GM10266 (cell line): ENCODE results near the gene ZMAT3.

ENCODE experiments used
- DNase-seq: peaks from one replicate; pipeline ENCODE4 v3.0.0; 2012; ENCODE audit errors: extremely low spot score
- CTCF ChIP-seq: IDR thresholded peaks from 2 replicates; pipeline ENCODE4 v1.5.1; 2012; ENCODE audit warnings: mild to moderate bottlenecking, low read depth; ENCODE audit not compliant: control insufficient read depth, insufficient read depth; ENCODE audit errors: missing control alignments

Gene ZMAT3

DNA sequence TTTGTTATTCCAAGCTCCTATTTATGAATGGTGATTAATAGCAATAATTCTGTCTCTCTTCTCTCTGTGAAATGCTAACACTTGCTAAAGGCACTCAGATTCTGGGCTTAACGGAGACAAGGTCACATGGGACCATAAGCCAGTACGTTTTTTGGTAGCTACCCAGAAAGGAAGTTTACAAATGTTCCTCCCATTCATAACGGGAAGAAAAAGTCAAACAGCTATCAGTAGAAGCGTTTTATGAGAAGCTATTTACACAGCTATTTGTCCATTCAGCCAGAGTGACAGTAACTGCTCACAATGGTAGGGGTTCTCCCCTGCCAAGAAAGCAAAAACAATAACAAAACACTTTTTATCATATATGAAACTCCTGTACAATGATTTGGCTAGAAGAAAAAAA is 51.5 kb downstream of the ZMAT3 start:
- DNase-seq = peak; percentile 28

GRCh38 chr3:179018808-179019207 is 52.8 kb downstream of the ZMAT3 start:
- TF ChIP-seq CTCF = no peak
- peak; percentile 35 for DNase-seq

More for the DNA sequence above, 51.5 kb downstream of the ZMAT3 start:
- no peak for TF ChIP-seq CTCF

- no peak for TF ChIP-seq CTCF
These were observed 54.5 kb downstream of the ZMAT3 start for GRCh38 chr3:179016979-179017670.

GRCh38 chr3:179015551-179016020 is 56.0 kb downstream of the ZMAT3 start:
- peak; percentile 87 for TF ChIP-seq CTCF
- peak; percentile 72 for DNase-seq

More at GRCh38 chr3:179016979-179017670, 54.5 kb downstream of the ZMAT3 start:
- peak; percentile 44 for DNase-seq

DNA sequence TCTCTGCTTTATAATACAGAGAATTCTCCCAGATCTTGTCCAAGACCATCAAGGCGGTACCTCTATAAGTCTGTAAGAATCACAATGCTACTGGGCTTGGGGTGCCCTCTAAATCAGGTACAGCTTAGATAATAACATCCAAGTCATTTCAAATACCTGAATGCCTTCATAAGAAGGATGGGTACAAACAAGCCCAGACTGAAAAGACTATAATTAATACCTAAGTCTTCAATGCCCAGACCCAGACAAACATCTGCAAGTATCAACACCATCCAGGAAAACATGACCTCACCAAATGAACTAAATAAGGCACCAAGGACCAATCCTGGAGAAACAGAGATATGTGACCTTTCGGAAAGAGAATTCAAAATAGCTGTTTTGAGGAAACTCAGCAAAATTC is 65.9 kb downstream of the ZMAT3 start:
- no peak for DNase-seq
- no peak for TF ChIP-seq CTCF

- no peak for TF ChIP-seq CTCF
- DNase-seq = no peak
These were observed 66.4 kb downstream of the ZMAT3 start for GRCh38 chr3:179005213-179005612.

- no peak for TF ChIP-seq CTCF
- DNase-seq = no peak
These were observed 71.0 kb downstream of the ZMAT3 start for GRCh38 chr3:179000659-179001058.
